ENCODE results near the gene HECA. TPM values are rescaled to one million over a fixed set of nuclear protein-coding genes. Genes with fewer than 3 reads are reported as not detected.
"Not testable (repeated sequence)": the region's sequence is repeated elsewhere in the genome, so short reads cannot be mapped to it uniquely, and the experiment has no call there.

HECA gene
- total RNA-seq, 2 experiments from 2014 or later = 51.6 to 63.4 TPM

DNA sequence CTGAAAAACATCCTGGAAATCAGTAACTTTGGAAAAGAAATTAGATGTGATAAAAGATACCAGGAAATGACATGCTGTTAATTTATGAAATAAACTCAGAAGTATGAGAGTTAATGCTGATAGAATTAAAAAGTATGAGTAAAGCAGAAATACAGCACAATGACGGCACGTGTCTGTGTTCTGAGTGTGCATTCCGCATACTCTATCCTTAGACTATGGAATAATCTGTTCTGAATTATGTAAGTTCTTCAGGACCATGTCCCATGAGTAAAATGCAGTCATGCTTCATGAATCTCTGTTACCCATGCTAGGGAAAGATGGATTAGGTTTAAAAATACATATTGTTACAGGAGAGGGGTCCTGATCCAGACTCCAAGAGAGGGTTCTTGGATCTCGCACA, 21.7 kb downstream of the HECA start:
- ChIA-PET CTCF (interaction anchor here (1.0 to 3.2 kb wide), 2 partner anchors 8 to 12 kb away, joined by 3 to 22 read pairs; no protein-coding TSS in a partner anchor), POLR2A (no interaction called here)
- intact Hi-C loops (cut with DNase I, micrococcal nuclease) = no loop called here
- Mint-ChIP-seq H3K27ac (peak overlapping the region; percentile 83), H3K27me3 (no peaks in the 10 kb centered on the region), H3K4me3 (no peak overlapping the region), H3K9me3 (ENCODE audit: low read depth) (peaks cover 4% of the 10 kb centered on the region), H3K4me1 (peaks cover 83% of the 10 kb centered on the region), H3K36me3 (ENCODE audit: low read depth) (peaks cover 49% of the 10 kb centered on the region)
- DNase-seq = no peak
- ATAC-seq = no peak

DNA sequence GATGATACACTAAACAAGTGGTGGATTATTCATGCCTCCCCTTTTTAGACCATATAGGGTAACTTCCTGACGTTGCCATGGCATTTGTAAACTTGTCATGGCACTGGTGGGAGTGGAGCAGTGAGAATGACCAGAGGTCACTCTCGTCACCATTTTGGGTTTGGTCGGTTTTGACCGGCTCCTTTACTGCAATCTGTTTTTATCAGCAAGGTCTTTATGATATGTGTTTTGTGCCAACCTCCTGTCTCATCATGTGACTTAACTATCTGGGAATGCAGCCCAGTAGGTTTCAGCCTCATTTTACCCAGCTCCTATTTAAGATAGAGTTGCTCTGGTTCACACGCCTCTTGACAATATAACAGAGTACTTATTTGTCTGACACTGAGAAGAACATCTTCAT, 22.2 kb downstream of the HECA start:
- POLR2A ChIA-PET; DNase-seq; H3K9me3 Mint-ChIP-seq (ENCODE audit: low read depth); intact Hi-C loops (cut with DNase I, micrococcal nuclease); H3K4me3 Mint-ChIP-seq; ATAC-seq; CTCF ChIA-PET; H3K27me3 Mint-ChIP-seq: not testable (repeated sequence)
- H3K27ac Mint-ChIP-seq = peak overlapping the region; percentile 95
- peaks cover 83% of the 10 kb centered on the region for H3K4me1 Mint-ChIP-seq
- peaks cover 51% of the 10 kb centered on the region for H3K36me3 Mint-ChIP-seq (ENCODE audit: low read depth)

DNA sequence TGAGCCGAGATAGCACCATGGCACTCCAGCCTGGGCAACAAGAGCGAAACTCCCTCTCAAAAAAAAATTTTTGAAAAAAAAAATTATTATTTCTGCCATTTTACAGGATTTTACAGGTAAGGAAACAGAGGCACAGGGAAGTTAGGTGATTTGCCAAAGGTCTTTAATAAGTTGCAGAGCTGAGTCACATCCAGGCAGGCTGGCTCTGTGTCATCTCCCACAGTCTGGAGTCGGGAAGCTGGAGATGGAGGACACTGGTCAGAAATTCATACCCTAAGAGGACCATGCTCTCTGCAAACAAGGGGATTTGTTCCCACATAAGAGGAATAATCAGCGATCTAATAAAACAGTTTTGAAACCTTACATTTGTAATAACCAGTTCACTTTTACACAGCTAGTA, 24.1 kb downstream of the HECA start:
- POLR2A ChIA-PET = interaction anchor here (0.6 to 0.7 kb wide), 2 partner anchors 11 to 13 kb away, joined by 3 read pairs; no protein-coding TSS in a partner anchor

DNA sequence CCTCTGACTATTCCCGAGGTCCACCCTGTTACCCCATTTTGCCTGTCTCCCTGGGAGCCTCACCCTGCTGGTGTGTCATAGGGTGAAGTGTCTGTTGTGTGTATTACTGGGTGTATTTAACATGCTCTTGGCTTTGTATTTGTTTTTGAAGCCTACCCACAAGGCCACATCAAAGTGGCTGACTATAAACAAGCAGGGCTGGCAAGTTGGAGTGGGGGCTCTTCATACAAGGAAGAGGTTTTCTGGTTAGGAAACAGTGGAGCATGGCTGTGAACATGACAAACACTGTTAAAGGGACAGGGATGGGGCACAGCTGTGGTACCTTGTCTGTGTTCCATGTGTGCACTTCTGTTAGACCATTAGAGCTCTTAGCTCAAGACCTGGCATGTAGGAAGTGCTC, 26.3 kb downstream of the HECA start:
- H3K9me3 Mint-ChIP-seq (ENCODE audit: low read depth) = peaks cover 4% of the 10 kb centered on the region
- POLR2A ChIA-PET = interaction anchor here (0.6 to 2.2 kb wide), 9 partner anchors 9 to 213 kb away, joined by 3 to 20 read pairs (median 8); partner anchors contain the start of gene CITED2
- H3K27ac Mint-ChIP-seq = peak overlapping the region; percentile 97
- peaks cover 66% of the 10 kb centered on the region for H3K36me3 Mint-ChIP-seq (ENCODE audit: low read depth)
- peaks cover 92% of the 10 kb centered on the region for H3K4me1 Mint-ChIP-seq
- peak; percentile 45 for ATAC-seq
- no peaks in the 10 kb centered on the region for H3K27me3 Mint-ChIP-seq
- H3K4me3 Mint-ChIP-seq = peak overlapping the region; percentile 59
- CTCF ChIA-PET = interaction anchor here (0.7 to 7.1 kb wide), 8 partner anchors 8 to 129 kb away, joined by 3 to 53 read pairs (median 4); no protein-coding TSS in a partner anchor
- peak; percentile 74 for DNase-seq
- intact Hi-C loops (cut with DNase I, micrococcal nuclease) = loop anchor here (1.0 to 2.0 kb wide), 3 partner anchors 9 to 16 kb away; no protein-coding TSS in a partner anchor

More for the DNA sequence above, 24.1 kb downstream of the HECA start:
- Mint-ChIP-seq H3K4me1 (peaks cover 88% of the 10 kb centered on the region), H3K27ac (peak overlapping the region; percentile 97), H3K27me3 (no peaks in the 10 kb centered on the region), H3K4me3 (no peak overlapping the region), H3K9me3 (ENCODE audit: low read depth) (peaks cover 4% of the 10 kb centered on the region), H3K36me3 (ENCODE audit: low read depth) (peaks cover 68% of the 10 kb centered on the region)
- intact Hi-C loops (cut with DNase I, micrococcal nuclease) = no loop called here
- ATAC-seq (no peak), DNase-seq (no peak)
- CTCF ChIA-PET = interaction anchor here (0.6 to 7.1 kb wide), 4 partner anchors 10 to 34 kb away, joined by 3 to 53 read pairs (median 7); no protein-coding TSS in a partner anchor

DNA sequence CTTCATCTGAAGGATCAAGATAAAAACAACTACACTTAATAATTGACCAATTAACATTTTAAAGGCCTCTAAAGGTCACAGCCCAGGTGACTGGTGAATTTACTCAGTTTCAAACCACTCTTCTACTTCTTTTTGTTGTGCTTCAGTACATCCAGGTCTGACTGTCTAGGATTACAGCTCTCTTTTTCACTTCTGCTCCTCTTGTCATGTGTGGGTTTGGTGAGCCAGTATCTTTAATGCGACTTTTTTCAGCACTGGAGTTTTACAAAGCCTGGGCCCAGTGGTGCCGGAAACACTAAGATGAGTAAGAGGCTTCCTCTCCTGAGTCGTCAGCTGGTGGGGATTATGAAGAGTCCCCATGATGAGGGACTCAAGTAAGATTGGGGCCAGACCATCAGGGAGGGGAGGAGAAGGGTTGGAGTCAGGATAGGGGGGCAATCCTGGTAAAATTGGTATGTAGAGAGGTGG, 27.0 kb downstream of the HECA start:
- ATAC-seq = peak; percentile 86
- peak; percentile 85 for DNase-seq
- H3K9me3 Mint-ChIP-seq (ENCODE audit: low read depth) = peaks cover 4% of the 10 kb centered on the region
- ChIA-PET CTCF (interaction anchor here (1.0 to 7.1 kb wide), 10 partner anchors 8 to 203 kb away, joined by 3 to 53 read pairs (median 6); no protein-coding TSS in a partner anchor), POLR2A (interaction anchor here (0.6 to 2.2 kb wide), 10 partner anchors 9 to 212 kb away, joined by 3 to 20 read pairs (median 8); partner anchors contain the start of gene CITED2)
- no peaks in the 10 kb centered on the region for H3K27me3 Mint-ChIP-seq
- intact Hi-C loops (cut with DNase I, micrococcal nuclease) = loop anchor here (1.0 to 2.0 kb wide), 5 partner anchors 10 to 16 kb away; no protein-coding TSS in a partner anchor
- H3K36me3 Mint-ChIP-seq (ENCODE audit: low read depth) = peaks cover 65% of the 10 kb centered on the region
- peak overlapping the region; percentile 97 for H3K27ac Mint-ChIP-seq
- H3K4me1 Mint-ChIP-seq = peaks cover 91% of the 10 kb centered on the region
- peak overlapping the region; percentile 59 for H3K4me3 Mint-ChIP-seq

DNA sequence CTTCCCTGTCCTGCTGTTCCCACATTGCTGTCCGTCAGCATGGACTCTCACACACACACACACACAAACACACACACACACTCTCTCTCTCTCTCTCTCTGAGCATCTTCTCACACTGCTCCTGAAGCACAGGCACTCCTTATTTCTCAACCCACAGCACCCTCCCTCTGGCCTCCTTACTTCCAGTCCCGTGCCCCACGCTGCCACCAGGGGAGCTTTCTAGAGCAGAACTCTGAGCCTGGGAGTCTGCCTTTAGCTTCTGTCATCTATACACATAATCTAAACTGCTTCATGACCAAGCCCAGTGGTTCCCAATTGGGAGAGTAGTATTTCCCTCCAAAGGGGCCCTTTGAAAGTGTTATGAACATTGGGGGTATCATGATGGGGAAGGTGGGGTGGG, 29.1 kb downstream of the HECA start:
- Mint-ChIP-seq H3K27ac (peak overlapping the region; percentile 97), H3K36me3 (ENCODE audit: low read depth) (peaks cover 71% of the 10 kb centered on the region), H3K4me3 (peak overlapping the region; percentile 1), H3K4me1 (peaks cover 98% of the 10 kb centered on the region), H3K27me3 (no peaks in the 10 kb centered on the region), H3K9me3 (ENCODE audit: low read depth) (no peaks in the 10 kb centered on the region)
- ATAC-seq (peak; percentile 27), DNase-seq (peak; percentile 68)
- intact Hi-C loops (cut with DNase I, micrococcal nuclease) = no loop called here
- CTCF ChIA-PET = interaction anchor here (0.6 to 7.1 kb wide), 10 partner anchors 8 to 361 kb away, joined by 3 to 53 read pairs (median 5); no protein-coding TSS in a partner anchor
- POLR2A ChIA-PET = interaction anchor here (0.6 to 1.2 kb wide), 2 partner anchors 20 to 353 kb away, joined by 3 to 4 read pairs; no protein-coding TSS in a partner anchor

DNA sequence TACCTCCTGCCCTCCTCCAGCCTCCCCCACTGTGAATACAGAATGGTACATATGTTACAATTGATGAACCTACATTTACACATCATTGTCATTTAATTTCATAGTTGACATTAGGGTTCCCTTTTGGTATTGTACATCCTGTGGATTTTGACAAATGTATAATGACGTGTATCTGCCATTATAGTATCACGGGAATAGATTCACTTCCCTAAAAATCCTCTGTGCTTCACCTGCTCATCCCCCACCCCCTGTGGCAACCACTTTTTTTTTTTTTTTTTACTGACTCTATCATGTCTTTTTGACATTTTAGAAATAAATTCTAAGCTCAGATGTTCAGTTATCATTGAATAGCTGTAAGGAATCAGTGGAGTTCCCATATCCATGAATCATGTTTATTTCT, 30.4 kb downstream of the HECA start:
- peaks cover 76% of the 10 kb centered on the region for H3K36me3 Mint-ChIP-seq (ENCODE audit: low read depth)
- ChIA-PET CTCF (interaction anchor here (0.6 to 7.1 kb wide), 10 partner anchors 10 to 208 kb away, joined by 3 to 53 read pairs (median 5); no protein-coding TSS in a partner anchor), POLR2A (interaction anchor here (1.3 kb wide), 1 partner anchor 28 kb away, joined by 3 read pairs; no protein-coding TSS in a partner anchor)
- peak overlapping the region; percentile 97 for H3K27ac Mint-ChIP-seq
- H3K27me3 Mint-ChIP-seq = no peaks in the 10 kb centered on the region
- no peaks in the 10 kb centered on the region for H3K9me3 Mint-ChIP-seq (ENCODE audit: low read depth)
- ATAC-seq (no peak), DNase-seq (no peak)
- peaks cover 98% of the 10 kb centered on the region for H3K4me1 Mint-ChIP-seq
- intact Hi-C loops (cut with DNase I, micrococcal nuclease) = no loop called here
- H3K4me3 Mint-ChIP-seq = no peak overlapping the region

DNA sequence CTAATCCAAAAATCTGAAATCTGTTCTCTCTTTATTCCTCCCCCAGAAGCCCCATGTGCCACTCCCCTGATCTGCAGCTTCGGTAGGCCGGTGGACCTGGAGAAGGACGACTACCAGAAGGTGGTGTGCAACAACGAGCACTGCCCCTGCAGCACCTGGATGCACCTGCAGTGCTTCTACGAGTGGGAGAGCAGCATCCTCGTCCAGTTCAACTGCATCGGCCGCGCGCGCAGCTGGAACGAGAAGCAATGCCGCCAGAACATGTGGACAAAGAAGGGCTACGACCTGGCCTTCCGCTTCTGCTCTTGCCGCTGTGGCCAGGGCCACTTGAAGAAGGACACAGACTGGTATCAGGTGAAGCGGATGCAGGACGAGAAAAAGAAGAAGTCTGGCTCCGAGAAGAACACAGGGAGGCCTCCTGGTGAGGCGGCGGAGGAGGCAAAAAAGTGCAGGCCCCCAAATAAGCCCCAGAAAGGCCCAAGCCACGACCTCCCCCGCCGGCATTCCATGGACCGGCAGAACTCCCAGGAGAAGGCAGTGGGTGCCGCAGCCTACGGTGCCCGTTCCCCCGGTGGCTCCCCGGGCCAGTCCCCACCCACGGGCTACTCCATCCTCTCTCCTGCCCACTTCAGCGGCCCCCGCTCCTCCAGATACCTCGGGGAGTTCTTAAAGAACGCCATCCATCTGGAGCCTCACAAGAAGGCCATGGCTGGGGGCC, 31.5 kb downstream of the HECA start:
- ATAC-seq = no peak
- H3K4me3 Mint-ChIP-seq = no peak overlapping the region
- POLR2A ChIA-PET = interaction anchor here (0.5 to 1.3 kb wide), 3 partner anchors 29 to 129 kb away, joined by 3 to 4 read pairs (median 3); no protein-coding TSS in a partner anchor

GRCh38 chr6:139166956-139167313, 32.1 kb downstream of the HECA start:
- Mint-ChIP-seq H3K36me3 (ENCODE audit: low read depth) (peaks cover 84% of the 10 kb centered on the region), H3K9me3 (ENCODE audit: low read depth) (no peaks in the 10 kb centered on the region), H3K4me3 (no peak overlapping the region), H3K27ac (peak overlapping the region; percentile 59), H3K4me1 (peaks cover 95% of the 10 kb centered on the region), H3K27me3 (no peaks in the 10 kb centered on the region)
- POLR2A ChIA-PET = interaction anchor here (0.6 to 1.4 kb wide), 2 partner anchors 24 to 130 kb away, joined by 3 to 4 read pairs; no protein-coding TSS in a partner anchor
- CTCF ChIA-PET = no interaction called here
- intact Hi-C loops (cut with DNase I, micrococcal nuclease) = no loop called here
- no peak for ATAC-seq
- DNase-seq = no peak

More for the DNA sequence above, 31.5 kb downstream of the HECA start:
- CTCF ChIA-PET = interaction anchor here (1.1 to 7.1 kb wide), 2 partner anchors 9 to 22 kb away, joined by 4 to 53 read pairs; no protein-coding TSS in a partner anchor
- H3K36me3 Mint-ChIP-seq (ENCODE audit: low read depth) = peaks cover 81% of the 10 kb centered on the region
- intact Hi-C loops (cut with DNase I, micrococcal nuclease) = no loop called here
- no peaks in the 10 kb centered on the region for H3K9me3 Mint-ChIP-seq (ENCODE audit: low read depth)
- no peak for DNase-seq
- no peak overlapping the region for H3K27ac Mint-ChIP-seq
- peaks cover 98% of the 10 kb centered on the region for H3K4me1 Mint-ChIP-seq
- H3K27me3 Mint-ChIP-seq = no peaks in the 10 kb centered on the region

GRCh38 chr6:139172151-139172550, 37.3 kb downstream of the HECA start:
- Mint-ChIP-seq H3K27me3 (no peaks in the 10 kb centered on the region), H3K9me3 (ENCODE audit: low read depth) (no peaks in the 10 kb centered on the region), H3K4me1 (peaks cover 90% of the 10 kb centered on the region), H3K36me3 (ENCODE audit: low read depth) (peaks cover 84% of the 10 kb centered on the region), H3K27ac (peak overlapping the region; percentile 83), H3K4me3 (peak overlapping the region; percentile 18)
- ChIA-PET POLR2A (interaction anchor here (0.6 to 2.4 kb wide), 5 partner anchors 11 to 41 kb away, joined by 3 to 15 read pairs (median 3); no protein-coding TSS in a partner anchor), CTCF (interaction anchor here (0.5 to 0.8 kb wide), 2 partner anchors 18 to 203 kb away, joined by 3 read pairs; no protein-coding TSS in a partner anchor)
- intact Hi-C loops (cut with DNase I, micrococcal nuclease) = loop anchor here (1.0 to 10.0 kb wide), 6 partner anchors 10 to 579 kb away; partner anchors contain the start of genes ABRACL (in 1 of the 2) and REPS1 (in 1 of the 2)
- no peak for DNase-seq
- ATAC-seq = no peak

DNA sequence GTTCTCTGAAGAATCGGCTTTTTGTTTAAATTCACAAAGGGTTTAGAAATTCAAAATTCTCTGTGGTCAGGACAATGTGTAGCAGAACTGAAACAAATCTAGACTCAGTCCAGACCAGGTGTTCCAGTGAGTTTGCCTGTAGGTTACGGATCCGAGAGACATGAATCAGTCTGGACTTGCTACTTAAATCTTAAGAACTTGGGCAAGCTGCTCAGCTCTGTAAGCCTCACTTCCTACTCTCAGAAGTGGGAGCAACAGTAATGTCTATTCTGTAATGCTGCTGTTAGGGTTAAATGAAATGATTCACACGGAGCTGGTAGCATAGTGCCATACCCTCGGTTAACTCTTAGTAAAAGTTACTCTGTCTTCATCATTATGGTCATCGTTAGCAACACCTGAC, 37.7 kb downstream of the HECA start:
- DNase-seq (no peak), ATAC-seq (peak; percentile 71)
- Mint-ChIP-seq H3K36me3 (ENCODE audit: low read depth) (peaks cover 84% of the 10 kb centered on the region), H3K27me3 (no peaks in the 10 kb centered on the region), H3K4me1 (peaks cover 90% of the 10 kb centered on the region), H3K9me3 (ENCODE audit: low read depth) (no peaks in the 10 kb centered on the region), H3K27ac (peak overlapping the region; percentile 87), H3K4me3 (peak overlapping the region; percentile 18)
- ChIA-PET CTCF (interaction anchor here (0.5 to 0.8 kb wide), 2 partner anchors 18 to 203 kb away, joined by 3 read pairs; no protein-coding TSS in a partner anchor), POLR2A (interaction anchor here (0.6 to 2.4 kb wide), 6 partner anchors 11 to 35 kb away, joined by 3 to 15 read pairs (median 3); no protein-coding TSS in a partner anchor)
- intact Hi-C loops (cut with DNase I, micrococcal nuclease) = loop anchor here (1.0 to 10.0 kb wide), 6 partner anchors 10 to 580 kb away; partner anchors contain the start of genes ABRACL (in 1 of the 2) and REPS1 (in 1 of the 2)

Data from activated CD4-positive, alpha-beta T cell treated with anti-CD3 and anti-CD28 coated beads for 36 hours (primary cell).